IMR-90 (cell line): Measurements from ENCODE around the gene INF2.

ENCODE experiments used
- BHLHE40 ChIP-seq: fragments of 150-350 bp; IDR thresholded peaks from 2 replicates; pipeline ENCODE4 v1.6.1; 2016; ENCODE audit warnings: mild to moderate bottlenecking, low read depth, low read length
- CHD1 ChIP-seq: IDR thresholded peaks from 2 replicates; pipeline ENCODE4 v1.6.1; 2012; ENCODE audit warnings: low read depth, low read length, improper control_type of control experiment
- CTCF ChIP-seq: conservative IDR thresholded peaks from 2 replicates; pipeline ENCODE4 v1.5.1; 2012; ENCODE audit warnings: mild to moderate bottlenecking, low read depth, low read length, improper control_type of control experiment
- MAFK ChIP-seq: IDR thresholded peaks from 2 replicates; pipeline ENCODE4 v1.6.1; 2012; ENCODE audit warnings: low read depth, low read length, improper control_type of control experiment
- POLR2A ChIP-seq: IDR thresholded peaks from 2 replicates; pipeline ENCODE4 v1.6.1; 2012; ENCODE audit warnings: mild to moderate bottlenecking, low read depth, low read length
- RAD21 ChIP-seq: IDR thresholded peaks from 2 replicates; pipeline ENCODE4 v1.6.1; 2012; ENCODE audit warnings: low read length, improper control_type of control experiment

- TF ChIP-seq CTCF (no peak), POLR2A (no peak), CHD1 (no peak), MAFK (no peak), BHLHE40 (no peak), RAD21 (no peak)
Measured at GRCh38 chr14:104694475-104694950, 5.1 kb downstream of the INF2 start.
